CD4-positive, alpha-beta memory T cell (primary cell): ENCODE data around the gene HES3. TPM values are rescaled to one million over a fixed set of nuclear protein-coding genes. Genes with fewer than 3 reads are reported as not detected.

ENCODE experiments used
- CTCF ChIA-PET: fragments of 350-600 bp; sonication (Branson Sonifier 250); formaldehyde crosslinking; loops from one replicate; lab custom pipeline; 2021; ENCODE audit warnings: inconsistent platforms; ENCODE audit not compliant: partially characterized antibody; lab: Charles Lee
- POLR2A ChIA-PET: fragments of 350-600 bp; sonication (Branson Sonifier 250); formaldehyde crosslinking; loops from one replicate; lab custom pipeline; 2021; ENCODE audit not compliant: partially characterized antibody; lab: Charles Lee
- DNase-seq, 5 donors: peaks; one replicate each; pipeline versions ENCODE4 v3.0.0 to v3.0.0-alpha.2; 2020 to 2022; ENCODE audit warnings: mixed read lengths in 1 of 5
- H3K27ac ChIP-seq: one replicate; pipeline ENCODE4 v1.7.0; 2013; ENCODE audit warnings: low read depth, low read length
- H3K27me3 ChIP-seq: 2 replicates; pipeline ENCODE4 v1.7.0; 2013; ENCODE audit warnings: mild to moderate bottlenecking, low read length, moderate library complexity; ENCODE audit not compliant: insufficient read depth
- H3K36me3 ChIP-seq: 2 replicates; pipeline ENCODE4 v1.7.0; 2013; ENCODE audit warnings: mild to moderate bottlenecking, low read length, moderate library complexity; ENCODE audit not compliant: insufficient read depth
- H3K4me1 ChIP-seq: 2 replicates; pipeline ENCODE4 v1.7.0; 2013; ENCODE audit warnings: mild to moderate bottlenecking, low read length, moderate library complexity; ENCODE audit not compliant: insufficient read depth
- H3K4me3 ChIP-seq, 2 donors: one replicate each; pipeline ENCODE4 v1.7.0; 2013; ENCODE audit warnings: low read length in 2 of 2, mild to moderate bottlenecking in 1 of 2
- H3K9me3 ChIP-seq, 2 donors: one replicate each; pipeline ENCODE4 v1.7.0; 2013; ENCODE audit warnings: low read length in 2 of 2, control low read depth in 1 of 2; ENCODE audit not compliant: control insufficient read depth in 1 of 2
- H3K27ac Mint-ChIP-seq, 7 donors: one replicate each; pipeline ENCODE4 v1.8.0; 2020 to 2021; ENCODE audit warnings: mixed read lengths in 7 of 7, mild to moderate bottlenecking in 6 of 7, inconsistent platforms in 3 of 7, moderate library complexity in 3 of 7
- H3K27me3 Mint-ChIP-seq, 2 donors: one replicate each; pipeline ENCODE4 v1.8.0; 2020 to 2021; ENCODE audit warnings: mixed read lengths in 2 of 2
- H3K36me3 Mint-ChIP-seq, 2 donors: one replicate each; pipeline ENCODE4 v1.8.0; 2020 to 2021; ENCODE audit warnings: mixed read lengths in 2 of 2, inconsistent platforms in 1 of 2, mild to moderate bottlenecking in 1 of 2
- H3K4me1 Mint-ChIP-seq, 4 donors: one replicate each; pipeline ENCODE4 v1.8.0; 2020 to 2021; ENCODE audit warnings: mixed read lengths in 4 of 4, mild to moderate bottlenecking in 1 of 4
- H3K4me3 Mint-ChIP-seq, 8 donors: one replicate each; pipeline ENCODE4 v1.8.0; 2020 to 2021; ENCODE audit warnings: mixed read lengths in 8 of 8, mild to moderate bottlenecking in 7 of 8, moderate library complexity in 6 of 8, inconsistent platforms in 3 of 8
- H3K9me3 Mint-ChIP-seq, 8 donors: one replicate each; pipeline ENCODE4 v1.8.0; 2020 to 2021; ENCODE audit warnings: mixed read lengths in 8 of 8, mild to moderate bottlenecking in 5 of 8, inconsistent platforms in 3 of 8, moderate library complexity in 1 of 8
- intact Hi-C: fragments of 100-400 bp; cut with micrococcal nuclease; formaldehyde crosslinking; loops from one replicate; pipeline ENCODE4 v1.15.1; 2023
- polyA plus RNA-seq, 2 donors: library from polyadenylated mRNA; unstranded; fragments of 300-500 nt; fragmentation: Illumina TruSeq; gene quantifications; one replicate each; pipeline ENCODE4 v1.2.3, GENCODE V29; 2021
- total RNA-seq, 2 experiments: library from RNA; stranded (reverse); gene quantifications; one replicate each; pipeline ENCODE4 v1.2.3, GENCODE V29; 2021

HES3 gene
- total and polyA plus RNA-seq, 4 experiments from 2014 or later: not detected

GRCh38 chr1:6202256-6202655 lies 41.7 kb upstream of the HES3 start:
- POLR2A ChIA-PET: no interaction called here
- CTCF ChIA-PET: interaction anchor here (1.0 to 3.0 kb wide), 2 partner anchors 14 to 42 kb away, joined by 3 to 9 read pairs; partner anchors contain the start of gene HES3
- Histone ChIP-seq H3K27ac (no peak overlapping the region), H3K36me3 (peaks cover 4% of the 10 kb centered on the region), H3K9me3 (no peaks in the 10 kb centered on the region), H3K27me3 (no peaks in the 10 kb centered on the region), H3K4me3 (no peak overlapping the region), H3K4me1 (peaks cover 45% of the 10 kb centered on the region)
- no peaks in the 10 kb centered on the region for H3K9me3 Mint-ChIP-seq
- peaks cover 5 to 17% of the 10 kb centered on the region in 2 donors for H3K36me3 Mint-ChIP-seq
- H3K27ac Mint-ChIP-seq: no peak overlapping the region
- intact Hi-C loops: no loop called here
- H3K4me3 Mint-ChIP-seq: peak overlapping the region in 1 of 8 donors; percentile 57
- peaks cover 0 to 3% of the 10 kb centered on the region in 2 donors for H3K27me3 Mint-ChIP-seq
- DNase-seq: no peak
- H3K4me1 Mint-ChIP-seq: peaks cover 28 to 51% (median 39%) of the 10 kb centered on the region in 4 donors

GRCh38 chr1:6205849-6206519 lies 38.0 kb upstream of the HES3 start, which contains the start of gene RNF207:
TSS of gene RNF207 (plus strand) at chr1:6206119. CDS start at chr1:6206536, 417 bp downstream.
- Mint-ChIP-seq H3K27me3 (peaks cover 0 to 3% of the 10 kb centered on the region in 2 donors), H3K27ac (peak within 1 kb of the TSS in 4 of 7 donors; percentile 16 to 35 (median 30)), H3K4me3 (peak within 1 kb of the TSS; percentile 73 to 85 (median 79)), H3K36me3 (no peaks in the 10 kb centered on the region), H3K9me3 (no peaks in the 10 kb centered on the region), H3K4me1 (peaks cover 3 to 31% (median 11%) of the 10 kb centered on the region in 4 donors)
- Histone ChIP-seq H3K27ac (peak within 1 kb of the TSS; percentile 38), H3K4me3 (peak within 1 kb of the TSS; percentile 67 to 73), H3K27me3 (no peaks in the 10 kb centered on the region), H3K36me3 (no peaks in the 10 kb centered on the region), H3K9me3 (no peaks in the 10 kb centered on the region), H3K4me1 (peaks cover 25% of the 10 kb centered on the region)
- intact Hi-C loops: loop anchor here (5.0 kb wide), 1 partner anchor 41 kb away; no protein-coding TSS in a partner anchor
- POLR2A ChIA-PET: interaction anchor here (1.1 to 1.9 kb wide), 3 partner anchors 30 to 213 kb away, joined by 4 to 8 read pairs (median 5); partner anchors contain the start of gene ICMT
- DNase-seq: peak; percentile 50 to 78 (median 58)
- CTCF ChIA-PET: interaction anchor here (0.8 to 4.6 kb wide), 7 partner anchors 9 to 349 kb away, joined by 3 to 20 read pairs (median 3); partner anchors contain the start of genes ICMT and NOL9

- intact Hi-C loops: loop anchor here (5.0 kb wide), 1 partner anchor 41 kb away; no protein-coding TSS in a partner anchor
- Mint-ChIP-seq H3K4me1 (peaks cover 2 to 27% (median 10%) of the 10 kb centered on the region in 4 donors), H3K36me3 (no peaks in the 10 kb centered on the region), H3K27me3 (peaks cover 0 to 3% of the 10 kb centered on the region in 2 donors), H3K9me3 (no peaks in the 10 kb centered on the region), H3K27ac (peak overlapping the region in 2 of 7 donors; percentile 30 to 35), H3K4me3 (peak overlapping the region; percentile 56 to 83 (median 70))
- Histone ChIP-seq H3K4me1 (peaks cover 25% of the 10 kb centered on the region), H3K9me3 (no peaks in the 10 kb centered on the region), H3K36me3 (no peaks in the 10 kb centered on the region), H3K27me3 (no peaks in the 10 kb centered on the region), H3K27ac (no peak overlapping the region), H3K4me3 (peak overlapping the region in 1 of 2 donors; percentile 67)
- ChIA-PET CTCF (interaction anchor here (0.5 to 4.6 kb wide), 7 partner anchors 9 to 427 kb away, joined by 3 to 20 read pairs (median 3); partner anchors contain the start of genes ICMT and NOL9), POLR2A (interaction anchor here (1.1 to 1.9 kb wide), 3 partner anchors 29 to 213 kb away, joined by 4 to 8 read pairs (median 5); partner anchors contain the start of gene ICMT)
- no peak for DNase-seq
Observed at GRCh38 chr1:6206520-6206855, 37.5 kb upstream of the HES3 start.

- Histone ChIP-seq H3K4me3 (no peak overlapping the region), H3K4me1 (peaks cover 25% of the 10 kb centered on the region), H3K27ac (no peak overlapping the region), H3K9me3 (no peaks in the 10 kb centered on the region), H3K27me3 (no peaks in the 10 kb centered on the region), H3K36me3 (no peaks in the 10 kb centered on the region)
- POLR2A ChIA-PET: interaction anchor here (0.6 to 1.9 kb wide), 6 partner anchors 9 to 283 kb away, joined by 3 to 8 read pairs (median 4); no protein-coding TSS in a partner anchor
- Mint-ChIP-seq H3K4me1 (peaks cover 2 to 27% (median 9%) of the 10 kb centered on the region in 4 donors), H3K27me3 (peaks cover 0 to 3% of the 10 kb centered on the region in 2 donors), H3K36me3 (no peaks in the 10 kb centered on the region), H3K9me3 (no peaks in the 10 kb centered on the region), H3K4me3 (peak overlapping the region; percentile 61 to 83 (median 70)), H3K27ac (peak overlapping the region in 2 of 7 donors; percentile 31 to 65)
- intact Hi-C loops: loop anchor here (5.0 kb wide), 1 partner anchor 40 kb away; no protein-coding TSS in a partner anchor
- DNase-seq: no peak
- CTCF ChIA-PET: interaction anchor here (0.5 to 4.6 kb wide), 4 partner anchors 13 to 428 kb away, joined by 3 to 20 read pairs (median 4); partner anchors contain the start of gene ICMT
Observed at GRCh38 chr1:6207075-6207885, 36.7 kb upstream of the HES3 start.

GRCh38 chr1:6207921-6208320 lies 36.1 kb upstream of the HES3 start:
- Mint-ChIP-seq H3K4me3 (peak overlapping the region in 5 of 8 donors; percentile 29 to 68 (median 51)), H3K27me3 (peaks cover 0 to 3% of the 10 kb centered on the region in 2 donors), H3K4me1 (peaks cover 2 to 27% (median 9%) of the 10 kb centered on the region in 4 donors), H3K27ac (peak overlapping the region in 1 of 7 donors; percentile 65), H3K36me3 (no peaks in the 10 kb centered on the region), H3K9me3 (no peaks in the 10 kb centered on the region)
- no peak for DNase-seq
- no peak overlapping the region for H3K4me3 ChIP-seq
- no peaks in the 10 kb centered on the region for H3K36me3 ChIP-seq
- CTCF ChIA-PET: interaction anchor here (1.2 to 4.6 kb wide), 2 partner anchors 13 to 28 kb away, joined by 3 to 20 read pairs; partner anchors contain the start of gene ICMT
- H3K27me3 ChIP-seq: no peaks in the 10 kb centered on the region
- peaks cover 25% of the 10 kb centered on the region for H3K4me1 ChIP-seq
- intact Hi-C loops: loop anchor here (5.0 kb wide), 1 partner anchor 39 kb away; no protein-coding TSS in a partner anchor
- POLR2A ChIA-PET: interaction anchor here (0.6 to 1.3 kb wide), 5 partner anchors 10 to 283 kb away, joined by 3 to 4 read pairs (median 3); no protein-coding TSS in a partner anchor
- no peaks in the 10 kb centered on the region for H3K9me3 ChIP-seq
- H3K27ac ChIP-seq: no peak overlapping the region
